ENCODE results near the gene IYD. TPM values are rescaled to one million over a fixed set of nuclear protein-coding genes. Genes with fewer than 3 reads are reported as not detected.

IYD gene
- total and polyA plus RNA-seq, 10 donors: not detected

- no peaks in the 10 kb centered on the region for H3K36me3 ChIP-seq
- H3K4me1 ChIP-seq: no peaks in the 10 kb centered on the region
- no peak for DNase-seq
- TF ChIP-seq POLR2A (IDR thresholded peaks at IDR 0.05) (no peak), CTCF (IDR thresholded peaks at IDR 0.05 in 8 of 11, conservative IDR thresholded peaks at IDR 0.05 in 3 of 11) (no peak), POLR2AphosphoS5 (IDR thresholded peaks at IDR 0.05) (no peak)
- WGBS, 5 donors: 82 to 93% (median 89%) methylated on average over 2 of the region's 2 CpGs
- intact Hi-C loops (cut with DNase I; ENCODE audit: low total_unique reads): no loop called here
- H3K27me3 ChIP-seq (replicated peaks in 1 of 7): no peaks in the 10 kb centered on the region
- no peaks in the 10 kb centered on the region for H3K9me3 ChIP-seq
- H3K4me3 ChIP-seq: no peak overlapping the region
- no peak overlapping the region for H3K27ac ChIP-seq
These were observed 596 bp downstream of the IYD start for GRCh38 chr6:150369408-150369807.

GRCh38 chr6:150370112-150370511 is 1.3 kb downstream of the IYD start:
- no peak for TF ChIP-seq POLR2A (IDR thresholded peaks at IDR 0.05)
- no peak for TF ChIP-seq POLR2AphosphoS5 (IDR thresholded peaks at IDR 0.05)
- no peak for TF ChIP-seq CTCF (IDR thresholded peaks at IDR 0.05 in 8 of 11, conservative IDR thresholded peaks at IDR 0.05 in 3 of 11)
- WGBS, 5 donors: 78 to 91% (median 83%) methylated on average over 12 of the region's 12 CpGs

GRCh38 chr6:150371356-150371755 is 2.5 kb downstream of the IYD start:
- no peak overlapping the region for H3K4me3 ChIP-seq
- H3K36me3 ChIP-seq: no peaks in the 10 kb centered on the region
- no peak for TF ChIP-seq POLR2A (IDR thresholded peaks at IDR 0.05)
- TF ChIP-seq CTCF (IDR thresholded peaks at IDR 0.05 in 8 of 11, conservative IDR thresholded peaks at IDR 0.05 in 3 of 11): no peak
- TF ChIP-seq POLR2AphosphoS5 (IDR thresholded peaks at IDR 0.05): no peak
- H3K27ac ChIP-seq: no peak overlapping the region
- DNase-seq: no peak
- H3K27me3 ChIP-seq (replicated peaks in 1 of 7): no peaks in the 10 kb centered on the region
- intact Hi-C loops (cut with DNase I; ENCODE audit: low total_unique reads): no loop called here
- no peaks in the 10 kb centered on the region for H3K4me1 ChIP-seq
- H3K9me3 ChIP-seq: no peaks in the 10 kb centered on the region
- WGBS, 5 donors: 62 to 87% (median 75%) methylated on average over 2 of the region's 2 CpGs

More at GRCh38 chr6:150370112-150370511, 1.3 kb downstream of the IYD start:
- intact Hi-C loops (cut with DNase I; ENCODE audit: low total_unique reads): no loop called here
- Histone ChIP-seq H3K4me1 (no peaks in the 10 kb centered on the region), H3K27ac (no peak overlapping the region), H3K27me3 (replicated peaks in 1 of 7) (no peaks in the 10 kb centered on the region), H3K36me3 (no peaks in the 10 kb centered on the region), H3K4me3 (no peak overlapping the region), H3K9me3 (no peaks in the 10 kb centered on the region)
- DNase-seq: no peak

- intact Hi-C loops (cut with DNase I; ENCODE audit: low total_unique reads): no loop called here
- TF ChIP-seq CTCF (IDR thresholded peaks at IDR 0.05 in 8 of 11, conservative IDR thresholded peaks at IDR 0.05 in 3 of 11): no peak
- TF ChIP-seq POLR2A (IDR thresholded peaks at IDR 0.05): no peak
- no peak for TF ChIP-seq POLR2AphosphoS5 (IDR thresholded peaks at IDR 0.05)
- no peaks in the 10 kb centered on the region for H3K9me3 ChIP-seq
- no peaks in the 10 kb centered on the region for H3K4me1 ChIP-seq
- H3K27ac ChIP-seq: no peak overlapping the region
- H3K4me3 ChIP-seq: no peak overlapping the region
- WGBS, 5 donors: 84 to 96% (median 91%) methylated on average over 1 of the region's 1 CpG
- no peak for DNase-seq
- no peaks in the 10 kb centered on the region for H3K36me3 ChIP-seq
- H3K27me3 ChIP-seq (replicated peaks in 1 of 7): peaks cover 0 to 4% (median 0%) of the 10 kb centered on the region in 7 donors
These were observed 3.2 kb downstream of the IYD start for GRCh38 chr6:150372051-150372450.
